AG09309 (cell line): ENCODE results near the gene PTPMT1.
"Not testable (repeated sequence)": the region's sequence is repeated elsewhere in the genome, so short reads cannot be mapped to it uniquely, and the experiment has no call there.

Experiments used
- DNase-seq: peaks from one replicate; pipeline ENCODE4 v3.0.0-alpha.2; 2010; ENCODE audit warnings: low read depth
- H3K4me3 ChIP-seq: 2 replicates; pipeline ENCODE4 v1.5.1; 2011; ENCODE audit warnings: mild to moderate bottlenecking, low read depth, low read length, moderate library complexity; ENCODE audit not compliant: control insufficient read depth
- TF ChIP-seq, protein P1 (sequence below): IDR thresholded peaks from 2 replicates; pipeline ENCODE4 v1.5.1; 2011; ENCODE audit warnings: mild to moderate bottlenecking, low read depth, low read length, inconsistent platforms; ENCODE audit not compliant: insufficient read depth, control insufficient read depth; ENCODE audit errors: missing control alignments

PTPMT1 gene

DNA sequence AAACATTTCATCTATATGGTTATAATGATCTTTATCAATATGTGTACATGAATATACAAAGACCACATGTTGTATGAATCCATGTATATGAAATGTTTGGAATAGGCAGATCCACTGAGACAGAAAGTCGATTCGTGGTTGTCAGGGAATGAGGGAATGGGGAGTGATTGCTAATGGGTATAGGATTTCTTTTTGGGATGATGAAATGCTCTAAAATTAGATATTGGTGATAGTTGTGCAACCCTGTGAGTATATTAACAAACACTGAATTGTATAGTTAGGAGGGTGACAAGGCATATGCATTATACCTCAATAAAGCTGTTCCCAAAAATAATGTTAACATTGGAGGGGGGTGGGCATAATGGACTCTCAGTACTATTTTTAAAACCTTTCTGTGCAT is 5.0 kb upstream of the PTPMT1 start:
- DNase-seq: no peak
- TF ChIP-seq, protein P1, sequence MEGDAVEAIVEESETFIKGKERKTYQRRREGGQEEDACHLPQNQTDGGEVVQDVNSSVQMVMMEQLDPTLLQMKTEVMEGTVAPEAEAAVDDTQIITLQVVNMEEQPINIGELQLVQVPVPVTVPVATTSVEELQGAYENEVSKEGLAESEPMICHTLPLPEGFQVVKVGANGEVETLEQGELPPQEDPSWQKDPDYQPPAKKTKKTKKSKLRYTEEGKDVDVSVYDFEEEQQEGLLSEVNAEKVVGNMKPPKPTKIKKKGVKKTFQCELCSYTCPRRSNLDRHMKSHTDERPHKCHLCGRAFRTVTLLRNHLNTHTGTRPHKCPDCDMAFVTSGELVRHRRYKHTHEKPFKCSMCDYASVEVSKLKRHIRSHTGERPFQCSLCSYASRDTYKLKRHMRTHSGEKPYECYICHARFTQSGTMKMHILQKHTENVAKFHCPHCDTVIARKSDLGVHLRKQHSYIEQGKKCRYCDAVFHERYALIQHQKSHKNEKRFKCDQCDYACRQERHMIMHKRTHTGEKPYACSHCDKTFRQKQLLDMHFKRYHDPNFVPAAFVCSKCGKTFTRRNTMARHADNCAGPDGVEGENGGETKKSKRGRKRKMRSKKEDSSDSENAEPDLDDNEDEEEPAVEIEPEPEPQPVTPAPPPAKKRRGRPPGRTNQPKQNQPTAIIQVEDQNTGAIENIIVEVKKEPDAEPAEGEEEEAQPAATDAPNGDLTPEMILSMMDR: no peak
- no peak overlapping the region for H3K4me3 ChIP-seq

DNA sequence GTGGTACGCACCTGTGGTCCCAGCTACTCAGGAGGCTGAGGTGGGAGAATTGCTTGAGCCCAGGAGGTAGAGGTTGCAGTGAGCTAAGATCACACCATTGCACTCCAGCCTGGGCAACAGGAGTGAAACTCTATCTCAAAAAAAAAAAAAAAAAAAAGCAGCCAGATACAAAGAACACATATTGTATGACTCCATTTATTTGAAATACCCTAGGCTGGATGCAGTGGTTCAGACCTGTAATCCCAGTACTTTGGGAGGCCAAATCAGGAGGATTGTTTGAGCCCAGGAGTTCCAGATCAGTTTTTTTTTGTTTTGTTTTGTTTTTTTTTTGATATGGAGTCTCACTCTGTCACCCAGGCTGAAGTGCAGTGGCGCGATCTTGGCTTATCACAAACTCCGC is 3.0 kb upstream of the PTPMT1 start:
- H3K4me3 ChIP-seq, DNase-seq: not testable (repeated sequence)

DNA sequence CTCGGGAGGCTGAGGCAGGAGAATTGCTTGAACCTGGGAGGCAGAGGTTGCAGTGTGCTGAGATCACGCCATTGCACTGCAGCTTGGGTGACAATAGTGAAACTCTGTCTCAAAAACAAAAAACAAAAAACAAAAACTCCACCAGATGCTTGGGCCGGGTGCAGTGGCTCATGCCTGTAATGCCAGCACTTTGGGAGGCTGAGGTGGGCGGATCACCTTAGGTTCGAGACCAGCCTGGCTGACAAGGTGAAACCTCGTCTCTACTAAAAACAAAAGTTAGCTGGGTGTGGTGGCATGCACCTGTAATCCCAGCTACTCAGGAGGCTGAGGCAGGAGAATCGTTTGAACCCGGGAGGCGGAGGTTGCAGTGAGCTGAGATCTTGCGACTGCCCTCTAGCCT is 1.0 kb upstream of the PTPMT1 start:
- H3K4me3 ChIP-seq, DNase-seq: not testable (repeated sequence)

DNA sequence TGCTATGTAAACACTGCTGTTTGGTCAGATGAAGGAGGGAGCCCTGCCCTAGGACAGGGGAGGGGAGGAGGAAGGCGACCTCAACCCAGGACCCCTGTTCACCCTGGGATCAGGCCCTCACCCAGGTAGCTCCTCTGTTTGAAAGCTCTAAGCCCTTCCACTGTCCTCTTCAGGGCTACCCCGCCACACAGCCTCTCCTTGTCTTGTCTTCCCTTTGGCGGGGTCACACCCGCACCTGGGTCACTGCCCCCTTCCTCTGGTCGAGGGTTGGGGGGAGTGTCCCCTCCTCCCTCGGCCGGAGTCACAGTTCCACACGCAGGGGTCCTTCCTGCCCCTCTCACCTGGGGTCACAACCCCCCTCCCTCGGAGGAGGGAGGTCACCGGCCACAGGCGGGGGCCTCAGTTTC is 463 bp upstream of the PTPMT1 start:
- TF ChIP-seq, protein P1: no peak
- H3K4me3 ChIP-seq: peak overlapping the region; percentile 64
- no peak for DNase-seq

DNA sequence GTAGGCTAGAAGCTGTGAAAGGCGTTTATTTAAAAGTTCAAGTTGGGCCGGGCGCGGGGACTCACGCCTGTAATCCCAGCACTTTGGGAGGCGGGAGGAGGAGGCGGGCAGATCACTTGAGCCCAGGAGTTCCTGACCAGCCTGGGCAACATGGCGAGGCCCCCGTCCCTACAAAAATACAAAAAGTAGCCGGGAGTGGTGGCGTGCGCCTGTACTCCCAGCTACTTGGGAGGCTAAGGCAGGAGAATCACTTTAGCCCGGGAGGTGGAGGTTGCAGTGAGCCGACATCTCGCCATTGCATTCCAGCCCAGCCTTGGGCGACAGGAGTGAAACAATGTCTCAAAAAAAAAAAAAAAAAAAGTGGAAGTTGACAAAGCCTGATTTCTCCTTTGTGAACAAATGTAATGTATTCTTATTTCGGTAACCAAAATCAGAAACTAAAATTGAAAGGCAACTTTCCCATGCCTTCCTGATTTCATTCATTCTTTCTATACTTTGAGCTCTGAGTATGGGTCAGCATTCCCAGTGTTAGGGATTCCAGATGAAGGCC is 825 bp downstream of the PTPMT1 start:
- peak overlapping the region; percentile 64 for H3K4me3 ChIP-seq
- DNase-seq: no peak
- TF ChIP-seq, protein P1: no peak

DNA sequence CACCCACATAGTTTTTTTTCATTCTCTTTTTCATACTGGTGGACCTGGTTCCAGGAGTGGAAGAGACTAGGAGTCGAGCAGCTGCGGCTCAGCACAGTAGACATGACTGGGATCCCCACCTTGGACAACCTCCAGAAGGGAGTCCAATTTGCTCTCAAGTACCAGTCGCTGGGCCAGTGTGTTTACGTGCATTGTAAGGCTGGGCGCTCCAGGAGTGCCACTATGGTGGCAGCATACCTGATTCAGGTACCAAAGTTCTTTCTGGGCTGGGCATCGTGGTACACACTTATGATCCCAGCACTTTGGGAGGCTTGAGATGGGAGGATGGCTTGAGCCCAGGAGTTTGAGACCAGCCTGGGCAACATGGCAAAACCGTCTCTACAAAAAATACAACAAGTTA is 4.2 kb downstream of the PTPMT1 start:
- no peak for DNase-seq
- TF ChIP-seq, protein P1: no peak
- H3K4me3 ChIP-seq: no peak overlapping the region

DNA sequence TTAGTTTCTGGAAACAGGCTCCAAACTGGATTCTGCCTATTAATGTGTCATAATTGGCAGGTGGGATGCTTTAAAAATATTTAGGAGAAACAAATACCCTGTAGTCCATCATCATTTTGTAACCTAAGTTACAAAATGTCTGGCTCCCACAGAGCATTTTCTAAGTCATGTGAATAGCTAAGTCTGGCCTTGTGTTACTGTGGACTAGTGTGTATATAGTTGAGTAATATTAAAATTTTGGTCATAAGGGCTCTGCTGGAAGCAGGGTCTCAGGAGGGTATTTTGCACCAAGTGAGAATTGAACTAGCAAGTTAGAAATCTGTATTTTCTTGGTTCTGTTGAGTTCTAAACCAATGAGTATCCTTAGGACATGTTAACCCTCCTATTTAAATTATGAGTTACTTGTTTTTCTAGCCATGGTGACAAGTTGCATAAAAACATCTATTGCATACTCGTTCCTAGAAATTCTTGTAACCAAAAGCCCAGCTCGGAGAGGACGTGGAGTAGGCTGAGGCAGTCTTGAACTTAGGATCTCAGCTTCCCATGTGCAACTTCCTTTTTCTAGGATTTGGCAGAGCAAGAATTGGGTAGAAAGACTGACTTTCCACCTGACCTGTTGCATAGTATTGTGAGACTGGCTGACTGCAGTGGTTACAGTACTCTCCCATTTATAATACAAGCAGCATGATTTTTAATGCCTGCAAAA is 5.4 kb downstream of the PTPMT1 start:
- TF ChIP-seq, protein P1: no peak
- no peak overlapping the region for H3K4me3 ChIP-seq
- DNase-seq: no peak

DNA sequence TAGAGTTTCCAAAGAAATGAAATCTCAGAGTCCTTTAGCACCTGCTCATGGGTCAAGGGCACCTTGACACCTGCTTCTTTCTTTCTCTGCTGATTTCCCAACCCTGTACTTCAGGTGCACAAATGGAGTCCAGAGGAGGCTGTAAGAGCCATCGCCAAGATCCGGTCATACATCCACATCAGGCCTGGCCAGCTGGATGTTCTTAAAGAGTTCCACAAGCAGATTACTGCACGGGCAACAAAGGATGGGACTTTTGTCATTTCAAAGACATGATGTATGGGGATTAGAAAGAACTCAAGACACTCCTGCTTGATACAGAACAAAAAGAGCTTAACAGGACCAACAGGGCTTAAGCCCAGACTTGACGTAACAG is 5.9 kb downstream of the PTPMT1 start:
- no peak for DNase-seq
- H3K4me3 ChIP-seq: no peak overlapping the region
- TF ChIP-seq, protein P1: no peak
